Stimulated activated CD4-positive, alpha-beta T cell treated with anti-CD3 and anti-CD28 coated beads, Interleukin-4, amount 100 ng/mL, for 4 hours (primary cell): ENCODE measurements around the gene PRR23B.

Experiments
- DNase-seq, 2 experiments: peaks; one replicate each; pipeline ENCODE4 v3.0.0-alpha.2; 2020

The PRR23B gene

GRCh38 chr3:138972941-138973340 lies 47.8 kb downstream of the PRR23B start:
- no peak for DNase-seq

GRCh38 chr3:138971766-138972320 lies 48.9 kb downstream of the PRR23B start:
- no peak for DNase-seq
